Glomerular visceral epithelial cell (primary cell): Measurements from ENCODE around the gene MEGF11.

Experiments
- DNase-seq: peaks from one replicate; pipeline ENCODE4 v3.0.0-alpha.2; 2016; ENCODE audit errors: extremely low spot score

Gene MEGF11

GRCh38 chr15:66219339-66219738 lies 34.2 kb downstream of the MEGF11 start:
- no peak for DNase-seq

DNA sequence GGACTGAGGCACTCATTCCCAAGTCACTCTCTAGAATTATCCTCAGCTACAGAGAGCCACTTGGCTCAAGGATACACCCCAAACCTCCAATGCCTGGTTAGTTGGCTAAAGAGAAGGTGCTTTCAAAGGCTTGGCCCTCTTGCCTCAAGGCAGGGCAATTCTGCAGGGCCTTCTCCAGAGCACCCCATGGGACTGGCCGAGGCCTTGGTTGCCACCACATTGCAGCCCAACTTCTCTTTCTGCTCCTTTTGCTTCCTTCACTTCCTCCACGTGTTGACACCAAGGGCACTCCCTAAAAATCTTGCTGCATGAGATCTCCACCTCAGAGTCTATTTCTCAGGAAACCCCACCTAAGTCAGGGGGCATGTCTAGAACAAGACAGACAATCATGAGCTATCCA lies 36.7 kb downstream of the MEGF11 start:
- no peak for DNase-seq

DNA sequence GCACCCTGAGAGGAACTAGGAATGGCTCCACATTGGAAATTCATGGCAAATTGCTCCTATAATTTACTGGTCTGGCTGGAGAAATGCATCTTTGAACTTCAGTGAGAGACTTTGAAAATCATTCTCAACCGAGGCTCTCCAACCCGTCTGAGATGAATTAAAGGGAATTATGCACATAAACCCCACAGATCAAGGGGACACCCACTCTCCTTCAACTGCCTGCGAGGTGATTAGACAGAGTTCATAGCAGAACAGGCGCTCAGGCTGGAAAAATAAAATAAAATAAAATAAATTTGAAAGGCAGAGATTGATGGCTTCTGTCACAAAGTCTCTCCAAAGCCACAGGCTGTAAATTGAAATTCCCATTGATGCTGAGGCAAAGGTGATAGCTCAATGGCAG lies 37.7 kb downstream of the MEGF11 start:
- DNase-seq = no peak

DNA sequence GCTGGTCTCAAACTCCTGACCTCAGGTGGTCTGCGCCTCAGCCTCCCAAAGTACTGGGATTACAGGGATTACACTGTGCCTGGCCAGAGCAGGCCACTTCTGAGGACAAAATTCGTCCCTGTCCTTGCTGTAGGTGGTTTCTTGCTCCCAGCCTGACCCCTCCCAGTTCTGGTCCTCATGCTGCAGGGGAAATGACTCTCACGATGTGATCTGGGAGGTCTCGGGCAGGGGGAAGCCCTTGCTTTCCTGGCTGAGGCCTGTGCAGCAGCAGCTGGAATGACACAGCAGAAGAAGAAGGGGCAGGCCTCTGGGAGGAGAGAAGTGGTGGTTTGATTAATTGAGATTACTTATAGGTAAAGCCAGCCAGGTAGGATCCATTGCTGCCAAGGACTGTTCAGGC lies 39.3 kb downstream of the MEGF11 start:
- no peak for DNase-seq

- no peak for DNase-seq
Observed at GRCh38 chr15:66212563-66212921, 41.0 kb downstream of the MEGF11 start.

- DNase-seq = no peak
Observed at GRCh38 chr15:66211670-66212562, 41.6 kb downstream of the MEGF11 start.

DNA sequence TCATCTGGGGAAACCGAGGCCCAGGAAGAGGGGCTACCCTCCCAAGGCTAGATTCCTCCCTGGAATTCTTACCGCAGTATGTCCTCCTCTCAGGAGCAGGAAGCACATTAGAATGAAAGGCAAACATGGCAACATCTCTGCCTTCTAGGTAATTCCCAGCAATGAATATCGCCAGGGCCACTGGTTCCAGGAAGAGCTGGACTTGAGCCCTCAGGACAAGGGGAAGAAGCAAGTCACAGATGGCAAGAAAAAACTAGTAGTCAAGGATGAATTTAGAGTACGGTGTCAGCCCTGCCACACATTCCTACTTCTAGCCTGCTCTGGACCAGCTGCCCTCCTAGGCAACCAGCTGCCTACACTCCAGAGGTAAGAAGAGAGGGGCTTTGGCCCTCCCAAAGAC lies 42.9 kb downstream of the MEGF11 start:
- DNase-seq = no peak

GRCh38 chr15:66198757-66199156 lies 54.8 kb downstream of the MEGF11 start:
- DNase-seq = no peak

- peak; percentile 17 for DNase-seq
Observed at GRCh38 chr15:66196602-66197001, 56.9 kb downstream of the MEGF11 start.

DNA sequence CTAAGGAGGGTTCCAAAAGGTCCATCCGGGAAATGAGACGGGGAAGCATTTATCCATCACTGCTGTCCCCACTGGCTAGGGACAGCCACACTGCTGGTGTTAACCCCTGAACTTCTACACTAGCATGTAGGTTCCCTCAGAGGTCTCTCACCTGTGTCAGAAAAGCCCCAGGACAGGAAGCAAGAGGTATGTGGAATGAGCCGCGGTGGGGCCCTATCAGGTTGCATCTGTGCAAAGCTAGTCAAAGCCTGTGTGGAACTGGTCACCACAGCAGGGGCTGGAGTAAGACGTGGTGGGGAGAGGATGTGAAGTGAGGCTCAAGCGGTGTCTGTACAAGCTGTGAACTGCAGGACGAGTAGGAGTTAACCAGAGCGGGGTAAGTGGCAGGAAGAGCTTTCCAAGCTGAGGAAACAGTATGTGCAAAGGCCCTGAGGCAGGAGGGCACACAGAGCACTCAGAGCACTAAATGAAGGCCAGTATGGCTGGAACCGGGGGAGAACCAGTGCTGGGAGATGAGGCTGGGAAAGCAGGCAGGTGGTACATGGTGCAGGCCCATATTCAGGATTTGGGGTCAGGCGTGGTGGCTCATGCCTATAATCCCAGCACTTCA lies 57.8 kb downstream of the MEGF11 start:
- DNase-seq = no peak

GRCh38 chr15:66193066-66193465 lies 60.5 kb downstream of the MEGF11 start:
- no peak for DNase-seq

GRCh38 chr15:66190746-66191145 lies 62.8 kb downstream of the MEGF11 start:
- no peak for DNase-seq

DNA sequence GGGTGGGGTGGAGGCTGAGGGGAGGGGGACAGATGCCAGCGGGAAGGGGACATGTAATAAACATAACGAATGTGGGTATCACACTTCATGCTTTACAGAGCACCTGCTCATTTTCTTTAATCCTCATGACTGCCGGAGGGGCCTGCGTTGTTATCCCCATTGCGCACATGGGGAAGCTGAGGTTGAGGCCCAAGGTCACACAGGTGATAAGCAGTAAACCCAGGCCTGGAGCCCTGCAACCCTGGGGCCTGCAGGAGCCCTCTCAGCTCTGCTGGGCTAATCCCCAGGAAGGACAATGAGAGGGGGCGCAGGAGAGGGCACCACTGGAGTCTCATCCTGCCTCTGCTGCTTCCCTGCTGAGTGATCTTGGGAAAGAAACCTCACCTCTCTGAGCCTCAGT lies 64.3 kb downstream of the MEGF11 start:
- DNase-seq = no peak

DNA sequence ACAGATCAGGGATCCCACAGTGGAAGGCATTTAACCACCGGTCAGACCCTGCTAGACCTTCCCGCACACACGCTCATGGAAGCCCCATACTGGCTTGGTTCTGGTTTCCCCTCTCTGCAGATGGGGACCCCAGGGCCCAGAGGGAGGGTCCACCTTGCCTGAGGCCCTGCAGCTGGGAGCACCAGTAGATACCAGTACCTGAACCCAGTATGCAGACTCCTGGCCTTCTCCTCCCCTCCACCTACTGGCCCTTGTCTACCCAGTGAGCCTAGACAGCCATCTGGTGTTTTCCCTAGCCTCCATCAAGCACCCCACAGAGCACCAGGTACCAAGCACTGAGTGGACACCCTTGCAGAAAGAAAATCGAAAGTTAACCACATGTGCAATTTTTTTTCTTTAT lies 65.1 kb downstream of the MEGF11 start:
- no peak for DNase-seq

DNA sequence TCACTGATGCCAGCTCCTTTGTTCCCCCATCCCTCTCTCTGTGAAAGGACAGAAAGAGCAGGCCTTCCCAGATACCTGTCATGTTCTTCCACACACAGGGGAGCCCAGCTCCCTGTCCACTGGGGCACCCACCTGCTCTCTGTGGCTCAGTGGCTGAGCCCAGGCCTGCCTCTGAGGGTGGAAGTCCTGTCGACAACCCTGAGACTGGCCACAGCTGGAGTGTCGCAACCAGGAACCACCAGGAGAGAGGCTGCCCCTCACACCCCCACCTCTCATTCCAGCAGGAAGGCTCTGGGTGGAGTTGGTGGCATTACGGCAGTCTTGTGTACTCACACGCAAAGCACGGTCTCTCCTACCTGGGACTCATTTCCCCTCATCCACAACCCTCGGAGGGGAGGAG lies 66.3 kb downstream of the MEGF11 start:
- DNase-seq = no peak

- DNase-seq = no peak
Observed at GRCh38 chr15:66186049-66186825, 67.3 kb downstream of the MEGF11 start.

DNA sequence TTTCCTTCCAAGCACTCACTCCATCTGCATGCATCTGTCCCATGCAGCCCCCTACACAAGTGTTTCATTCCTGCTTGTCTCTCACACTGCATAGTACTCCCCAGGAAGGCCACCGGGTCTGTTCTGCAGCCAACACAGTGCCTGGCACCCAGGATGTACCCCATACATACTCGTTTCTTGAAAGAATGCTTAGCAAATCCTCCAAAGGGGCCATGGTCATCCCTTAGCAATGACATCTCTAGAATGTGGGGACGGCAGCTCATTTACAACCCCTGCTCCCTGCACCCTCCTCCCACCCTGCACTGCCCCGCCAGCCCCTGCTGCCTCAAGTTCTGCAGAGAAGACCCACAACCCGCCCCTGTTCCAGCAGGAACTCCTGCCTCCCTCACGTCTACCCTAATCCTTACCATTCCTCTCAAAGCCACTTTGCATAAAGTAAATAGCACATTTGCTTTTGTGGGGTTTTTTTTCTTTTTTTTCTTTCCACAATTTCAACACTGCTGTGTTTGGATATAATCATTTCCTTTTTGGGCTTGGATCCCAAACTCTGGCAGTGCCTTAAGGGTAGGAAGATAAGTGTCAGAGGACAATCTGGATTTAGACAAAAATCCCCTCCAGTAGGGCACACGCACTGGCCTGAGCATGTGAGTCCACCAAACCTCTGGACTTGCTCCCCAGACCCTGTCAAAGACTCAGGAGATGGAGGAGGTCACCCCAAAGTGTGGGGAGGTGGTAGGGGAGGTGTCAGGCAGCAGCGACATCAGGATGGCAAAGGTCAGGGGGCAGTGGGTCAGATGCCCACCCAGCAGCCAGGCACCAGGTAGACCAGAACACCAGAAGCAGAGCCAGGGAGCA lies 68.4 kb downstream of the MEGF11 start:
- no peak for DNase-seq

GRCh38 chr15:66184492-66184891 lies 69.1 kb downstream of the MEGF11 start:
- no peak for DNase-seq

- no peak for DNase-seq
Observed at GRCh38 chr15:66180531-66181097, 72.9 kb downstream of the MEGF11 start.

GRCh38 chr15:66178531-66178910 lies 75.0 kb downstream of the MEGF11 start:
- DNase-seq = no peak

DNA sequence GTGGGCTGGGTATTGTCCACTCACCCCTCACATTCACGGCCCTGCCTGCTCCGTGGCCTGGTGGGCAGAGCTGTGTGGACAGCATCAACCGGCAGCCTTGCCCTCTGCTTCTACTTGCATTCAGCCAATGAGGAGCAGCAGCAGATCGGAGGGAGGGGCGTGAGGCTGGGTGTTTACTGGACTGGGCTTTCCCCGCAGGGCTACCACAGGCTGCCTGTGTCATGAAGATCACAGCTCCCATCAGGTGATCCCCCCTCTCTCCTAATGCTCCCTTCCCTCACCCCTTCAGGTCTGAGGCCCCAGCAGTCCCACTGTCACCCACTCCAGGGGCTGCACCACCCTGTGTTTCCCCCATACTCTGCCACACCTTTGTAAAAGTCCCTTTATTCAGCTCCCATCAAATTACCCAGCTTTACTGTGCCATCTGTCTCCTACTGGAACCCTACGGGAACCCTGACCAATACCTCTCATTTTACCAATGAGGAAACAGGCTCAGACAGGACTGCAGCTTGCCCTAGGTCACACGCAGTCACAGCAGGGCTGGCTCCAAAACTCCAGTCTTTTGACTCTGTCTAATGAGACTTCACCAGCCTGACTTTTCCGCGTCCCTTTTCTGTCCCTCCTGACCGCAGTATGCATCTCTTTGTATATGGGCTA lies 81.1 kb downstream of the MEGF11 start:
- no peak for DNase-seq
